Keratinocyte (primary cell): ENCODE results near the gene POC5. TPM values are rescaled to one million over a fixed set of nuclear protein-coding genes. Genes with fewer than 3 reads are reported as not detected.
A peak's percentile ranks its signal among the peaks of the same experiment; 100 is the strongest.

Source experiments
- DNase-seq: peaks from one replicate; pipeline ENCODE4 v3.0.0-alpha.2; 2011; ENCODE audit warnings: low read depth, missing footprints, low spot score
- FAIRE-seq: peaks from 2 replicates; lab custom pipeline; 2011; peaks lifted over from hg19 to GRCh38; lab: Jason Lieb, UNC
- H2AFZ ChIP-seq: 2 replicates; pipeline ENCODE4 v1.6.0; 2012; ENCODE audit warnings: low read length, control low read depth, inconsistent platforms; ENCODE audit not compliant: control insufficient read depth
- H3K27ac ChIP-seq: 2 replicates; pipeline ENCODE4 v1.5.1; 2011; ENCODE audit warnings: low read length; ENCODE audit not compliant: control insufficient read depth, insufficient read depth
- H3K27me3 ChIP-seq: 3 replicates; pipeline ENCODE4 v1.6.0; 2011; ENCODE audit warnings: low read length; ENCODE audit not compliant: control insufficient read depth, insufficient read depth; ENCODE audit errors: extremely low read depth
- H3K36me3 ChIP-seq, 2 experiments: 2 replicates in 1 of 2; 3 replicates in 1 of 2; pipeline ENCODE4 v1.5.1; 2011; ENCODE audit warnings: low read length in 2 of 2, mild to moderate bottlenecking in 1 of 2; ENCODE audit not compliant: control insufficient read depth in 2 of 2, insufficient read depth in 2 of 2; ENCODE audit errors: extremely low read depth in 1 of 2
- H3K4me1 ChIP-seq: 3 replicates; pipeline ENCODE4 v1.5.1; 2011; ENCODE audit warnings: low read length; ENCODE audit not compliant: control insufficient read depth, insufficient read depth; ENCODE audit errors: extremely low read depth
- H3K4me2 ChIP-seq: 3 replicates; pipeline ENCODE4 v1.6.0; 2011; ENCODE audit warnings: low read depth, low read length; ENCODE audit not compliant: control insufficient read depth, insufficient read depth; ENCODE audit errors: extremely low read depth
- H3K4me3 ChIP-seq, 3 experiments: fragments of 200-600 bp in 1 of 3; sonication (generic) in 1 of 3; 2 replicates in 2 of 3; 3 replicates in 1 of 3; pipeline ENCODE4 v1.5.1; 2011 to 2016; ENCODE audit warnings: low read length in 3 of 3, mild to moderate bottlenecking in 3 of 3, control low read depth in 2 of 3, inconsistent platforms in 1 of 3, low read depth in 1 of 3, mixed read lengths in 1 of 3, mixed run types in 1 of 3, moderate library complexity in 1 of 3; ENCODE audit not compliant: control insufficient read depth in 2 of 3, insufficient read depth in 2 of 3; ENCODE audit errors: extremely low read depth in 1 of 3
- H3K79me2 ChIP-seq: 2 replicates; pipeline ENCODE4 v1.6.0; 2012; ENCODE audit warnings: low read length; ENCODE audit not compliant: control insufficient read depth, insufficient read depth
- H3K9ac ChIP-seq: 3 replicates; pipeline ENCODE4 v1.6.0; 2011; ENCODE audit warnings: low read length; ENCODE audit not compliant: control insufficient read depth, insufficient read depth; ENCODE audit errors: extremely low read depth
- H3K9me1 ChIP-seq: 3 replicates; pipeline ENCODE4 v1.6.0; 2011; ENCODE audit warnings: low read length; ENCODE audit not compliant: control insufficient read depth, insufficient read depth; ENCODE audit errors: extremely low read depth
- H3K9me3 ChIP-seq: 2 replicates; pipeline ENCODE4 v1.5.1; 2012; ENCODE audit warnings: low read depth, low read length; ENCODE audit not compliant: control insufficient read depth
- H4K20me1 ChIP-seq: 3 replicates; pipeline ENCODE4 v1.6.0; 2011; ENCODE audit warnings: low read length; ENCODE audit not compliant: control insufficient read depth, insufficient read depth; ENCODE audit errors: extremely low read depth
- EZH2 ChIP-seq: IDR thresholded peaks from one replicate; pipeline ENCODE4 v1.6.1; 2012; ENCODE audit warnings: inconsistent platforms, mild to moderate bottlenecking, low read length, moderate library complexity
- dilution Hi-C: fragments of 300-500 bp; cut with MboI; formaldehyde crosslinking; loops from one replicate; pipeline ENCODE4 v1.7.0; 2020; ENCODE audit warnings: low sequenced_read_pairs; ENCODE audit not compliant: extremely low pct_ligation_motif_present
- polyA plus RNA-seq, 5 experiments: library from polyadenylated mRNA; depleted of rRNA in 3 of 5; stranded (reverse) in 3 of 5; stranded (forward) in 1 of 5; unstranded in 1 of 5; fragments of >200 nt; gene quantifications; 1 replicate in 1 of 5; 2 replicates in 3 of 5; 3 replicates in 1 of 5; pipeline versions ENCODE4 v1.2.1 to v1.2.3, GENCODE V29; 2011 to 2012; ENCODE audit warnings: missing spikeins in 2 of 5, low read depth in 1 of 5, low replicate concordance in 1 of 5
- TF ChIP-seq, protein P1 (sequence below), 3 experiments: IDR thresholded peaks in 1 of 3; conservative IDR thresholded peaks in 1 of 3; optimal IDR thresholded peaks in 1 of 3; 2 replicates in 2 of 3; 3 replicates in 1 of 3; pipeline versions ENCODE3 to v1.5.1; 2011; ENCODE audit warnings: low read length in 3 of 3, mild to moderate bottlenecking in 3 of 3, moderate library complexity in 2 of 3, control low read depth in 1 of 3, inconsistent platforms in 1 of 3; ENCODE audit not compliant: insufficient read depth in 2 of 3; ENCODE audit errors: extremely low read depth in 1 of 3

The POC5 gene
- polyA plus RNA-seq, 1 donor (not counting 4 experiments of a cell fraction or from before 2014, with no cell fraction given), result 10.4 TPM

DNA sequence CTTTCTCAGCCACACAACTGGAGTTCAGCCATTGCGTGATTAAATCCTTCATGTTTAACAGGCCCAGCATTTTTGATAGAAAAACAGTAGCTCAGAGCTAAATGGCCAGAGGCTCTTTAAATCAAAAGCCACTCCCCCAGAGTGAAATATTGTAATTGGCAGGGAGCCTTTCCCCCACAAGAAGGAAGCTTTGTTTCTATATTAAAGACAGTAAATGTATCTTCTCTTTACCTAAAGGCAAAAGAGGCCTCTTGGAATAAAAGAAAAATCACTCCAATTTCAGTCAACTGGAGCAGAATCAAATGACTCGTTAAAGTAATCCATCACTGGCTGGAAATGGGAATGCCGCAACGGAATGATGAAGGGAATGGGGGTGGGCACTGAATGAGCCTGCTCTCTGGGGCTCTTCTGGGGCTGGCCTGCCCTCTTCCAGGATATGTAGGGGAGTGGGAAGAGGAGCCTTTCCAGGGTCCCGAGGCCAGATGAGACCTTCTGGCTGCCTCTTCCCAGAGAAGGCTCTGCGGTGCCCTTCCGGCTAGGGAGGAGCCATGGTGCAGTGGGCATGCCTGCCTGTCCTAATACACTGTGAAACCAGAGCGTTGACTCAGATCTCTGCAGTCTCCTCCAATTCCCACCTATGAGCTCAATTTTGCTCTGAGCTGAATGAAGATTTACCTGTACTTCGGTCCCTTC is 60.8 kb downstream of the POC5 start:
- no peaks in the 10 kb centered on the region for H3K79me2 ChIP-seq
- H3K4me3 ChIP-seq, result peak overlapping the region; percentile 35 to 75 (median 67)
- peaks cover 21% of the 10 kb centered on the region for H3K4me1 ChIP-seq
- dilution Hi-C loops, result no loop called here
- no peaks in the 10 kb centered on the region for H3K36me3 ChIP-seq
- H3K27ac ChIP-seq, result peak overlapping the region; percentile 76
- FAIRE-seq (peak; percentile 79), DNase-seq (no peak)
- H4K20me1 ChIP-seq, result no peaks in the 10 kb centered on the region
- no peaks in the 10 kb centered on the region for H3K9me3 ChIP-seq
- H2AFZ ChIP-seq, result peak overlapping the region; percentile 88
- H3K9me1 ChIP-seq, result no peaks in the 10 kb centered on the region
- H3K4me2 ChIP-seq, result peak overlapping the region; percentile 90
- H3K27me3 ChIP-seq, result no peaks in the 10 kb centered on the region
- TF ChIP-seq EZH2, result no peak
- TF ChIP-seq, protein P1, sequence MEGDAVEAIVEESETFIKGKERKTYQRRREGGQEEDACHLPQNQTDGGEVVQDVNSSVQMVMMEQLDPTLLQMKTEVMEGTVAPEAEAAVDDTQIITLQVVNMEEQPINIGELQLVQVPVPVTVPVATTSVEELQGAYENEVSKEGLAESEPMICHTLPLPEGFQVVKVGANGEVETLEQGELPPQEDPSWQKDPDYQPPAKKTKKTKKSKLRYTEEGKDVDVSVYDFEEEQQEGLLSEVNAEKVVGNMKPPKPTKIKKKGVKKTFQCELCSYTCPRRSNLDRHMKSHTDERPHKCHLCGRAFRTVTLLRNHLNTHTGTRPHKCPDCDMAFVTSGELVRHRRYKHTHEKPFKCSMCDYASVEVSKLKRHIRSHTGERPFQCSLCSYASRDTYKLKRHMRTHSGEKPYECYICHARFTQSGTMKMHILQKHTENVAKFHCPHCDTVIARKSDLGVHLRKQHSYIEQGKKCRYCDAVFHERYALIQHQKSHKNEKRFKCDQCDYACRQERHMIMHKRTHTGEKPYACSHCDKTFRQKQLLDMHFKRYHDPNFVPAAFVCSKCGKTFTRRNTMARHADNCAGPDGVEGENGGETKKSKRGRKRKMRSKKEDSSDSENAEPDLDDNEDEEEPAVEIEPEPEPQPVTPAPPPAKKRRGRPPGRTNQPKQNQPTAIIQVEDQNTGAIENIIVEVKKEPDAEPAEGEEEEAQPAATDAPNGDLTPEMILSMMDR (optimal IDR thresholded peaks at IDR 0.05 in 1 of 3, IDR thresholded peaks at IDR 0.05 in 1 of 3, conservative IDR thresholded peaks at IDR 0.05 in 1 of 3; ENCODE audit: extremely low read depth in 1 of 3, insufficient read depth in 2 of 3, low read length in 3 of 3), result no peak
- H3K9ac ChIP-seq, result peak overlapping the region; percentile 69

DNA sequence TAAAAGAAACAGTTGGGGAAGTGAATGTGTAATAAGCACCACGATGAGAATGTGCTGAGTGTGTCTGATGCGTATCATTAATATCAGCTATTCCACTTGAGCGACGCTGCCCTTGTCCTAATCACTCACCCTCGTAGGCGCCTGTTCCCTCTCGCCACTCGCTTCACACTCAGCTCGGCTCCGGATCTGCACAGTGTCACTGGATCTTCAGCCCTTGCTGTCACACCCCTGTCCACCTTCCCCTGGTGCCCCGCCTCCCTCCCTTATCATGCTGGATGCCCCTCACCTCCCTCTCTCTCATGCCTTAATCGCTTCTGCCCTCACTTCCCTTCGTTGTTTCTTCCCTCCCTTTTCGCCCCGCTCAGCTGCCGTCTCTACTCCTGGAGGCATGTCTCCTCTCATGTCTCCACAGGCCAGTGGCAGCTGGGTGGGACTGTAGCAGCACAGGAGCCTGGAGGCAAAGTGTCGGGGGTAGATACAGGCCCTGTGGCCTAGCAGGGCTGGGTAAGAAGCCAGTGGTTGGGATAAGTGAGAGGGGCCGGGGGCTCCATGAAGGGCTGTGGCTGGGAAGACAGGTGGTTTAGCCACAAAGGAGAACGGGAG is 62.4 kb downstream of the POC5 start:
- no peak for TF ChIP-seq EZH2
- Histone ChIP-seq H3K9me3 (no peaks in the 10 kb centered on the region), H3K4me2 (peak overlapping the region; percentile 8), H3K27me3 (no peaks in the 10 kb centered on the region), H3K27ac (no peak overlapping the region), H3K36me3 (no peaks in the 10 kb centered on the region), H2AFZ (peak overlapping the region; percentile 70), H3K9ac (no peak overlapping the region), H4K20me1 (no peaks in the 10 kb centered on the region), H3K9me1 (no peaks in the 10 kb centered on the region), H3K4me3 (no peak overlapping the region), H3K79me2 (no peaks in the 10 kb centered on the region), H3K4me1 (peaks cover 17% of the 10 kb centered on the region)
- no peak for FAIRE-seq
- no peak for DNase-seq
- dilution Hi-C loops, result no loop called here
